MCF 10A (cell line): Measurements from ENCODE around the gene CASP4. TPM values are rescaled to one million over a fixed set of nuclear protein-coding genes. Genes with fewer than 3 reads are reported as not detected.

Experiments used
- BruUV-seq: library from RNA; stranded (reverse); fragments of 400-500 nt; replicated peaks from 2 replicates; lab custom pipeline; 2021; lab: Mats Ljungman, UMichigan
- CTCF ChIA-PET: fragments of 300-600 bp; sonication (Branson Sonifier 250); formaldehyde crosslinking; extraction: SDS; loops from one replicate; lab custom pipeline; 2021; ENCODE audit warnings: antibody characterized with exemption, inconsistent platforms; lab: Yijun Ruan, JAX
- POLR2A ChIA-PET: fragments of 300-600, 350-650 bp; sonication (Branson Sonifier 250); formaldehyde crosslinking; extraction: SDS; loops from one replicate; lab custom pipeline; 2020; ENCODE audit warnings: antibody characterized with exemption, inconsistent platforms; lab: Yijun Ruan, JAX
- DNase-seq: peaks from one replicate; pipeline ENCODE4 v3.0.0-alpha.2; 2018; ENCODE audit not compliant: unreplicated experiment
- H3K27ac Mint-ChIP-seq: one replicate; pipeline ENCODE4 v1.8.0; 2022; ENCODE audit warnings: mild to moderate bottlenecking, low read depth, mixed read lengths; ENCODE audit not compliant: unreplicated experiment
- H3K27me3 Mint-ChIP-seq: one replicate; pipeline ENCODE4 v1.8.0; 2022; ENCODE audit warnings: mixed read lengths; ENCODE audit not compliant: insufficient read depth, unreplicated experiment
- H3K36me3 Mint-ChIP-seq: one replicate; pipeline ENCODE4 v1.8.0; 2022; ENCODE audit warnings: mild to moderate bottlenecking, moderate library complexity, mixed read lengths; ENCODE audit not compliant: insufficient read depth, unreplicated experiment
- H3K4me1 Mint-ChIP-seq: one replicate; pipeline ENCODE4 v1.8.0; 2022; ENCODE audit warnings: mixed read lengths; ENCODE audit not compliant: insufficient read depth, unreplicated experiment
- H3K4me3 Mint-ChIP-seq: one replicate; pipeline ENCODE4 v1.8.0; 2022; ENCODE audit warnings: mild to moderate bottlenecking, moderate library complexity, mixed read lengths; ENCODE audit not compliant: unreplicated experiment
- H3K9me3 Mint-ChIP-seq: one replicate; pipeline ENCODE4 v1.8.0; 2022; ENCODE audit warnings: mixed read lengths; ENCODE audit not compliant: unreplicated experiment
- CTCF ChIP-seq: fragments of 200-600 bp; IDR thresholded peaks from one replicate; pipeline ENCODE4 v1.8.0; 2022; ENCODE audit warnings: antibody characterized with exemption, mild to moderate bottlenecking; ENCODE audit not compliant: unreplicated experiment
- intact Hi-C: fragments of 100-400 bp; cut with micrococcal nuclease; formaldehyde crosslinking; loops from 2 replicates; pipeline ENCODE4 v1.14.1; 2022
- total RNA-seq: library from RNA; stranded (reverse); gene quantifications from 2 replicates; pipeline ENCODE4 v1.2.3, GENCODE V29; 2022

The CASP4 gene
- total RNA-seq, 1 experiment from 2014 or later: 93.6 TPM

- ChIA-PET CTCF (interaction anchor here (0.7 kb wide), 1 partner anchor 671 kb away, joined by 3 read pairs; no protein-coding TSS in a partner anchor), POLR2A (no interaction called here)
- TF ChIP-seq CTCF: no peak
- Mint-ChIP-seq H3K4me3 (no peak overlapping the region), H3K4me1 (no peaks in the 10 kb centered on the region), H3K27ac (no peak overlapping the region), H3K36me3 (no peaks in the 10 kb centered on the region), H3K9me3 (peaks cover 7% of the 10 kb centered on the region), H3K27me3 (no peaks in the 10 kb centered on the region)
- intact Hi-C loops: no loop called here
- BruUV-seq: no TSS peak
- no peak for DNase-seq
These were observed 34.8 kb upstream of the CASP4 start for GRCh38 chr11:105003151-105003550.

GRCh38 chr11:105000797-105001196 is 32.4 kb upstream of the CASP4 start:
- H3K9me3 Mint-ChIP-seq: peaks cover 7% of the 10 kb centered on the region
- no peaks in the 10 kb centered on the region for H3K36me3 Mint-ChIP-seq
- intact Hi-C loops: no loop called here
- DNase-seq: peak; percentile 13
- H3K27me3 Mint-ChIP-seq: no peaks in the 10 kb centered on the region
- peak; percentile 30 for TF ChIP-seq CTCF
- H3K4me1 Mint-ChIP-seq: no peaks in the 10 kb centered on the region
- BruUV-seq: no TSS peak
- no peak overlapping the region for H3K27ac Mint-ChIP-seq
- ChIA-PET CTCF (interaction anchor here (0.9 kb wide), 1 partner anchor 149 kb away, joined by 3 read pairs; no protein-coding TSS in a partner anchor), POLR2A (no interaction called here)
- H3K4me3 Mint-ChIP-seq: no peak overlapping the region

GRCh38 chr11:105000167-105000566 is 31.8 kb upstream of the CASP4 start:
- Mint-ChIP-seq H3K27me3 (no peaks in the 10 kb centered on the region), H3K9me3 (peaks cover 7% of the 10 kb centered on the region), H3K4me3 (no peak overlapping the region), H3K4me1 (no peaks in the 10 kb centered on the region), H3K27ac (no peak overlapping the region), H3K36me3 (no peaks in the 10 kb centered on the region)
- CTCF ChIA-PET: no interaction called here
- POLR2A ChIA-PET: no interaction called here
- no TSS peak for BruUV-seq
- intact Hi-C loops: no loop called here
- DNase-seq: no peak
- no peak for TF ChIP-seq CTCF

- CTCF ChIA-PET: no interaction called here
- H3K27me3 Mint-ChIP-seq: no peaks in the 10 kb centered on the region
These were observed 31.3 kb upstream of the CASP4 start for GRCh38 chr11:104999721-105000120.

More at GRCh38 chr11:104999721-105000120, 31.3 kb upstream of the CASP4 start:
- TF ChIP-seq CTCF: no peak
- H3K4me1 Mint-ChIP-seq: no peaks in the 10 kb centered on the region
- POLR2A ChIA-PET: no interaction called here
- peaks cover 9% of the 10 kb centered on the region for H3K9me3 Mint-ChIP-seq
- H3K36me3 Mint-ChIP-seq: no peaks in the 10 kb centered on the region
- DNase-seq: no peak
- BruUV-seq: no TSS peak
- H3K4me3 Mint-ChIP-seq: no peak overlapping the region
- H3K27ac Mint-ChIP-seq: no peak overlapping the region
- intact Hi-C loops: no loop called here
